ENCODE measurements around the gene TMEM190. TPM values are rescaled to one million over a fixed set of nuclear protein-coding genes. Genes with fewer than 3 reads are reported as not detected.

Gene TMEM190
- total RNA-seq, 1 experiment from 2014 or later: 0.74 TPM

- H3K4me1 ChIP-seq (ENCODE audit: control insufficient read depth, insufficient read depth, low read length): peaks cover 8% of the 10 kb centered on the region
- no peaks in the 10 kb centered on the region for H3K9me3 ChIP-seq (ENCODE audit: control insufficient read depth, insufficient read depth, low read depth, low read length)
- H3K4me3 ChIP-seq (ENCODE audit: low read depth in 2 of 2, low read length in 2 of 2): no peak overlapping the region
- no peak for ATAC-seq
- H3K27me3 ChIP-seq (ENCODE audit: control insufficient read depth, insufficient read depth, low read length): no peaks in the 10 kb centered on the region
- no peak overlapping the region for H3K27ac ChIP-seq (ENCODE audit: low read length)
- no peak for TF ChIP-seq CTCF (IDR thresholded peaks at IDR 0.05)
- TF ChIP-seq SIN3A (IDR thresholded peaks at IDR 0.05; ENCODE audit: borderline replicate concordance, insufficient read depth, low read depth, low read length): no peak
- TF ChIP-seq REST (IDR thresholded peaks at IDR 0.05; ENCODE audit: insufficient read depth in 1 of 2, low read depth in 2 of 2, low read length in 1 of 2): no peak
- TF ChIP-seq POLR2AphosphoS5 (IDR thresholded peaks at IDR 0.05; ENCODE audit: low read depth, low read length): no peak
- no peak for TF ChIP-seq TCF7L2 (IDR thresholded peaks at IDR 0.05; ENCODE audit: low read depth, low read length)
- CTCF ChIA-PET: no interaction called here
- H3K36me3 ChIP-seq (ENCODE audit: control insufficient read depth, insufficient read depth, low read length): no peaks in the 10 kb centered on the region
- BruUV-seq (replicated peaks): no TSS peak
- POLR2A ChIA-PET: no interaction called here
- in situ Hi-C loops (cut with HindIII; ENCODE audit: low pct_unique_long_range_greater_than_20kb, low sequenced_read_pairs) (no loop called here), intact Hi-C loops (cut with micrococcal nuclease; ENCODE audit: unreplicated experiment) (no loop called here)
- DNase-seq (ENCODE audit: low read depth, low spot score): no peak
Measured at GRCh38 chr19:55366790-55367189, 9.8 kb upstream of the TMEM190 start.

- TF ChIP-seq TCF7L2 (IDR thresholded peaks at IDR 0.05; ENCODE audit: low read depth, low read length): no peak
- TF ChIP-seq REST (IDR thresholded peaks at IDR 0.05; ENCODE audit: insufficient read depth in 1 of 2, low read depth in 2 of 2, low read length in 1 of 2): no peak
- TF ChIP-seq CTCF (IDR thresholded peaks at IDR 0.05): no peak
- TF ChIP-seq SIN3A (IDR thresholded peaks at IDR 0.05; ENCODE audit: borderline replicate concordance, insufficient read depth, low read depth, low read length): no peak
- no peak for TF ChIP-seq POLR2AphosphoS5 (IDR thresholded peaks at IDR 0.05; ENCODE audit: low read depth, low read length)
- no TSS peak for BruUV-seq (replicated peaks)
- Histone ChIP-seq H3K4me3 (ENCODE audit: low read depth in 2 of 2, low read length in 2 of 2) (no peak overlapping the region), H3K4me1 (ENCODE audit: control insufficient read depth, insufficient read depth, low read length) (peaks cover 16% of the 10 kb centered on the region), H3K27me3 (ENCODE audit: control insufficient read depth, insufficient read depth, low read length) (no peaks in the 10 kb centered on the region), H3K27ac (ENCODE audit: low read length) (no peak overlapping the region), H3K36me3 (ENCODE audit: control insufficient read depth, insufficient read depth, low read length) (no peaks in the 10 kb centered on the region), H3K9me3 (ENCODE audit: control insufficient read depth, insufficient read depth, low read depth, low read length) (no peaks in the 10 kb centered on the region)
- no peak for ATAC-seq
- intact Hi-C loops (cut with micrococcal nuclease; ENCODE audit: unreplicated experiment) (no loop called here), in situ Hi-C loops (cut with HindIII; ENCODE audit: low pct_unique_long_range_greater_than_20kb, low sequenced_read_pairs) (no loop called here)
- ChIA-PET CTCF (interaction anchor here (0.8 kb wide), 1 partner anchor 12 kb away, joined by 4 read pairs; no protein-coding TSS in a partner anchor), POLR2A (interaction anchor here (0.6 kb wide), 1 partner anchor 143 kb away, joined by 3 read pairs; no protein-coding TSS in a partner anchor)
- DNase-seq (ENCODE audit: low read depth, low spot score): no peak
Measured at GRCh38 chr19:55368106-55368505, 8.5 kb upstream of the TMEM190 start.
